K562 (cell line): Measurements from ENCODE around the gene TGFBR3L. TPM values are rescaled to one million over a fixed set of nuclear protein-coding genes. Genes with fewer than 3 reads are reported as not detected.

Experiments used
- CREM ChIP-seq: IDR thresholded peaks from 2 replicates; pipeline ENCODE4 v1.6.1; 2014; ENCODE audit warnings: antibody characterized with exemption, low read depth
- EHMT2 ChIP-seq: fragments of 450-650 bp; IDR thresholded peaks from 2 replicates; pipeline ENCODE4 v1.6.1; 2018; ENCODE audit warnings: antibody characterized with exemption
- LEF1 ChIP-seq: fragments of 450-650 bp; IDR thresholded peaks from 2 replicates; pipeline ENCODE4 v1.6.1; 2016; ENCODE audit warnings: mild to moderate bottlenecking
- MECOM ChIP-seq: fragments of 250-450 bp; sonication (Bioruptor Pico); IDR thresholded peaks from 2 replicates; pipeline ENCODE4 v1.8.0; 2022; ENCODE audit warnings: inconsistent platforms
- PRDM10 ChIP-seq: fragments of 450-650 bp; IDR thresholded peaks from 2 replicates; pipeline ENCODE4 v1.6.1; 2018; ENCODE audit not compliant: partially characterized antibody
- PREB ChIP-seq: sonication (generic); formaldehyde crosslinking; IDR thresholded peaks from 2 replicates; pipeline ENCODE4 v1.8.1; 2023; ENCODE audit warnings: mild to moderate bottlenecking, missing genetic modification reagents
- THAP12 ChIP-seq: fragments of 250-450 bp; sonication (Bioruptor Pico); IDR thresholded peaks from 2 replicates; pipeline ENCODE4 v1.9.0; 2021; ENCODE audit warnings: mild to moderate bottlenecking, inconsistent platforms
- THAP7 ChIP-seq: fragments of 250-450 bp; sonication (Bioruptor Pico); IDR thresholded peaks from 2 replicates; pipeline ENCODE4 v1.5.0; 2021
- VEZF1 ChIP-seq: fragments of 200-800 bp; sonication (Bioruptor generic); IDR thresholded peaks from 2 replicates; pipeline ENCODE4 v1.6.1; 2017; ENCODE audit warnings: missing genetic modification characterization, missing compliant biosample characterization
- ZNF354B ChIP-seq: fragments of 250-450 bp; sonication (Bioruptor Pico); IDR thresholded peaks from 2 replicates; pipeline ENCODE4 v1.4.0; 2020
- ZNF592 ChIP-seq: fragments of 450-650 bp; IDR thresholded peaks from 2 replicates; pipeline ENCODE4 v1.6.1; 2017; ENCODE audit warnings: antibody characterized with exemption, mild to moderate bottlenecking
- ZSCAN29 ChIP-seq: fragments of 450-650 bp; IDR thresholded peaks from 2 replicates; pipeline ENCODE4 v1.6.1; 2017
- polyA plus RNA-seq, 8 experiments: library from polyadenylated mRNA; depleted of rRNA in 4 of 8; stranded (reverse) in 5 of 8; unstranded in 3 of 8; fragments of >200 nt; fragmentation: Nextera tagmentation in 2 of 8; fragmentation: Illumina TruSeq in 1 of 8; extraction: Ambion mirVana in 2 of 8; extraction: Trizol in 1 of 8; gene quantifications; 2 replicates each; pipeline versions ENCODE4 v1.2.1 to v1.2.3, GENCODE V29; 2011 to 2014; ENCODE audit warnings: inconsistent platforms in 1 of 8, missing spikeins in 1 of 8
- total RNA-seq, 7 experiments: library from RNA; depleted of rRNA in 6 of 7; stranded (reverse); fragments of >200 nt in 6 of 7; fragmentation: Illumina TruSeq in 2 of 7; extraction: Trizol in 2 of 7; gene quantifications; 2 replicates each; pipeline versions ENCODE4 v1.2.1 to v1.2.3, GENCODE V29; 2011 to 2021; ENCODE audit warnings: low replicate concordance in 1 of 7

The TGFBR3L gene
- total and polyA plus RNA-seq, 9 of the 15 experiments (the other 6 are each of a cell fraction or from before 2014, with no cell fraction given), result not detected

GRCh38 chr19:7943444-7944176, 29.0 kb downstream of the TGFBR3L start, which contains the start of gene TIMM44 (continued):
- TF ChIP-seq PRDM10 (no peak), VEZF1 (peak; percentile 63), THAP12 (CRISPR knock-in tag) (peak; percentile 88), PREB (no peak; the same call in 1 of the 2 replicates), LEF1 (no peak), THAP7 (CRISPR knock-in tag) (no peak), ZSCAN29 (no peak), ZNF354B (CRISPR knock-in tag) (no peak), MECOM (CRISPR knock-in tag) (no peak), CREM (peak; percentile 97), ZNF592 (no peak), EHMT2 (no peak)
